ENCODE measurements around the gene ZMAT5.

Gene ZMAT5

GRCh38 chr22:29700900-29701154 lies 66.0 kb downstream of the ZMAT5 start:
- no peak for TF ChIP-seq CTCF (IDR thresholded peaks at IDR 0.05; ENCODE audit: unreplicated experiment in 3 of 3)
- Mint-ChIP-seq H3K27me3 (ENCODE audit: low read depth) (peaks cover 44% of the 10 kb centered on the region), H3K4me3 (no peak overlapping the region)

GRCh38 chr22:29700206-29700899 lies 66.5 kb downstream of the ZMAT5 start:
- H3K9me3 Mint-ChIP-seq: no peaks in the 10 kb centered on the region
- H3K36me3 Mint-ChIP-seq (ENCODE audit: low read depth): peaks cover 17% of the 10 kb centered on the region
- peaks cover 44% of the 10 kb centered on the region for H3K27me3 Mint-ChIP-seq (ENCODE audit: low read depth)
- H3K4me3 Mint-ChIP-seq: no peak overlapping the region
- H3K27ac Mint-ChIP-seq: no peak overlapping the region
- TF ChIP-seq CTCF (IDR thresholded peaks at IDR 0.05; ENCODE audit: unreplicated experiment in 3 of 3): no peak
- H3K4me1 Mint-ChIP-seq: peaks cover 34% of the 10 kb centered on the region

More at GRCh38 chr22:29700900-29701154, 66.0 kb downstream of the ZMAT5 start:
- Mint-ChIP-seq H3K4me1 (peaks cover 34% of the 10 kb centered on the region), H3K36me3 (ENCODE audit: low read depth) (peaks cover 13% of the 10 kb centered on the region), H3K9me3 (no peaks in the 10 kb centered on the region), H3K27ac (no peak overlapping the region)

GRCh38 chr22:29697853-29698598 lies 68.8 kb downstream of the ZMAT5 start:
- no peak for TF ChIP-seq CTCF (IDR thresholded peaks at IDR 0.05; ENCODE audit: unreplicated experiment in 3 of 3)
- Mint-ChIP-seq H3K9me3 (no peaks in the 10 kb centered on the region), H3K27ac (no peak overlapping the region), H3K4me1 (peaks cover 45% of the 10 kb centered on the region), H3K36me3 (ENCODE audit: low read depth) (peaks cover 31% of the 10 kb centered on the region), H3K4me3 (no peak overlapping the region), H3K27me3 (ENCODE audit: low read depth) (peaks cover 29% of the 10 kb centered on the region)

GRCh38 chr22:29695129-29695926 lies 71.5 kb downstream of the ZMAT5 start:
- H3K27me3 Mint-ChIP-seq (ENCODE audit: low read depth): peaks cover 2% of the 10 kb centered on the region
- peaks cover 44% of the 10 kb centered on the region for H3K4me1 Mint-ChIP-seq
- H3K36me3 Mint-ChIP-seq (ENCODE audit: low read depth): peaks cover 33% of the 10 kb centered on the region

GRCh38 chr22:29693671-29694070 lies 73.1 kb downstream of the ZMAT5 start:
- no peak for TF ChIP-seq CTCF (IDR thresholded peaks at IDR 0.05; ENCODE audit: unreplicated experiment in 3 of 3)
- no peaks in the 10 kb centered on the region for H3K9me3 Mint-ChIP-seq
- no peak overlapping the region for H3K4me3 Mint-ChIP-seq
- H3K4me1 Mint-ChIP-seq: peaks cover 50% of the 10 kb centered on the region
- no peaks in the 10 kb centered on the region for H3K27me3 Mint-ChIP-seq (ENCODE audit: low read depth)
- peak overlapping the region in 2 of 3 experiments; percentile 34 to 64 for H3K27ac Mint-ChIP-seq
- H3K36me3 Mint-ChIP-seq (ENCODE audit: low read depth): peaks cover 33% of the 10 kb centered on the region

More at GRCh38 chr22:29695129-29695926, 71.5 kb downstream of the ZMAT5 start:
- H3K9me3 Mint-ChIP-seq: no peaks in the 10 kb centered on the region
- TF ChIP-seq CTCF (IDR thresholded peaks at IDR 0.05; ENCODE audit: unreplicated experiment in 3 of 3): no peak
- peak overlapping the region in 1 of 3 experiments; percentile 37 for H3K27ac Mint-ChIP-seq
- no peak overlapping the region for H3K4me3 Mint-ChIP-seq

Data from nephron (organoid).